H9 (cell line): ENCODE results near the gene ZNF423. TPM values are rescaled to one million over a fixed set of nuclear protein-coding genes. Genes with fewer than 3 reads are reported as not detected.

Source experiments
- DNase-seq: peaks from one replicate; pipeline ENCODE4 v3.0.0-alpha.2; 2017
- H2AFZ ChIP-seq: one replicate; pipeline ENCODE4 v1.6.1; 2013; ENCODE audit warnings: mild to moderate bottlenecking, low read length, control low read depth, moderate library complexity
- H2AK5ac ChIP-seq: 2 replicates; pipeline ENCODE4 v1.6.1; 2013; ENCODE audit warnings: low read length, control low read depth, mixed read lengths; ENCODE audit not compliant: insufficient read length
- H2BK120ac ChIP-seq: one replicate; pipeline ENCODE4 v1.6.1; 2013; ENCODE audit warnings: low read depth, mild to moderate bottlenecking, low read length, control low read depth, inconsistent platforms; ENCODE audit not compliant: poor library complexity, severe bottlenecking
- H2BK12ac ChIP-seq: 2 replicates; pipeline ENCODE4 v1.6.1; 2013; ENCODE audit warnings: low read length, control low read depth, mixed read lengths, low read depth; ENCODE audit not compliant: insufficient read length
- H2BK15ac ChIP-seq: 2 replicates; pipeline ENCODE4 v1.6.1; 2013; ENCODE audit warnings: low read depth, low read length, control low read depth
- H2BK20ac ChIP-seq: one replicate; pipeline ENCODE4 v1.6.1; 2013; ENCODE audit warnings: low read depth, mild to moderate bottlenecking, low read length, control low read depth, inconsistent platforms; ENCODE audit not compliant: poor library complexity, severe bottlenecking
- H2BK5ac ChIP-seq: 2 replicates; pipeline ENCODE4 v1.6.1; 2013; ENCODE audit warnings: low read length, control low read depth, mixed read lengths; ENCODE audit not compliant: insufficient read length
- H3K14ac ChIP-seq: 2 replicates; pipeline ENCODE4 v1.6.1; 2013; ENCODE audit warnings: low read length, control low read depth; ENCODE audit not compliant: insufficient read depth
- H3K18ac ChIP-seq: 2 replicates; pipeline ENCODE4 v1.6.1; 2013; ENCODE audit warnings: low read depth, mild to moderate bottlenecking, mixed read lengths, low read length, control low read depth; ENCODE audit not compliant: insufficient read length
- H3K23ac ChIP-seq: 2 replicates; pipeline ENCODE4 v1.6.1; 2013; ENCODE audit warnings: low read length, control low read depth, mixed read lengths, low read depth; ENCODE audit not compliant: insufficient read length
- H3K23me2 ChIP-seq: 2 replicates; pipeline ENCODE4 v1.6.1; 2013; ENCODE audit warnings: low read depth, mild to moderate bottlenecking, mixed read lengths, low read length, control low read depth; ENCODE audit not compliant: insufficient read length, poor library complexity, severe bottlenecking
- H3K27ac ChIP-seq: 2 replicates; pipeline ENCODE4 v1.5.1; 2013; ENCODE audit warnings: low read length, control low read depth, mixed read lengths, low read depth; ENCODE audit not compliant: insufficient read length
- H3K27me3 ChIP-seq: 2 replicates; pipeline ENCODE4 v1.6.1; 2013; ENCODE audit warnings: low read length, control low read depth, inconsistent platforms; ENCODE audit not compliant: insufficient read depth
- H3K4ac ChIP-seq: 2 replicates; pipeline ENCODE4 v1.6.1; 2013; ENCODE audit warnings: low read depth, mild to moderate bottlenecking, control low read depth, inconsistent platforms, low read length, moderate library complexity
- H3K4me1 ChIP-seq: 2 replicates; pipeline ENCODE4 v1.6.1; 2013; ENCODE audit warnings: low read length, control low read depth, inconsistent platforms; ENCODE audit not compliant: insufficient read depth
- H3K4me2 ChIP-seq: 2 replicates; pipeline ENCODE4 v1.6.1; 2013; ENCODE audit warnings: low read length, control low read depth, mixed read lengths; ENCODE audit not compliant: insufficient read length, insufficient read depth
- H3K56ac ChIP-seq: 2 replicates; pipeline ENCODE4 v1.6.1; 2013; ENCODE audit warnings: low read depth, mild to moderate bottlenecking, mixed read lengths, low read length, control low read depth; ENCODE audit not compliant: insufficient read length
- H3K79me1 ChIP-seq: 2 replicates; pipeline ENCODE4 v1.6.1; 2013; ENCODE audit warnings: low read depth, mild to moderate bottlenecking, moderate library complexity, low read length, control low read depth, inconsistent platforms; ENCODE audit not compliant: insufficient read depth, poor library complexity, severe bottlenecking
- H3K79me2 ChIP-seq: 2 replicates; pipeline ENCODE4 v1.6.1; 2013; ENCODE audit warnings: low read length, control low read depth, inconsistent platforms; ENCODE audit not compliant: insufficient read depth
- H3K9ac ChIP-seq: 2 replicates; pipeline ENCODE4 v1.6.1; 2013; ENCODE audit warnings: low read length, control low read depth, mixed read lengths; ENCODE audit not compliant: insufficient read length; ENCODE audit errors: extremely low read depth
- H3K9me3 ChIP-seq: one replicate; pipeline ENCODE4 v1.6.1; 2013; ENCODE audit warnings: low read depth, low read length, inconsistent platforms; ENCODE audit not compliant: control insufficient read depth
- H3T11ph ChIP-seq: one replicate; pipeline ENCODE4 v1.6.1; 2013; ENCODE audit warnings: mild to moderate bottlenecking, low read length, control low read depth, inconsistent platforms
- H4K20me1 ChIP-seq: one replicate; pipeline ENCODE4 v1.6.1; 2013; ENCODE audit not compliant: control insufficient read depth, insufficient read length, insufficient read depth
- H4K5ac ChIP-seq: 2 replicates; pipeline ENCODE4 v1.6.1; 2013; ENCODE audit warnings: low read depth, mild to moderate bottlenecking, mixed read lengths, low read length, control low read depth; ENCODE audit not compliant: insufficient read length
- H4K8ac ChIP-seq: replicated peaks from 2 replicates; pipeline ENCODE4 v1.6.1; 2013; ENCODE audit warnings: low read length, control low read depth, mixed read lengths, low read depth; ENCODE audit not compliant: insufficient read length
- H4K91ac ChIP-seq: 2 replicates; pipeline ENCODE4 v1.6.1; 2013; ENCODE audit warnings: low read depth, mild to moderate bottlenecking, moderate library complexity, mixed read lengths, low read length, control low read depth; ENCODE audit not compliant: insufficient read length
- H3K27ac Mint-ChIP-seq, 3 experiments: 2 replicates in 2 of 3; 3 replicates in 1 of 3; pipeline ENCODE4 v1.8.0; 2020 to 2021; ENCODE audit warnings: mixed read lengths in 3 of 3, mild to moderate bottlenecking in 1 of 3, moderate library complexity in 1 of 3
- H3K27me3 Mint-ChIP-seq: 2 replicates; pipeline ENCODE4 v1.8.0; 2021; ENCODE audit warnings: low read depth, mild to moderate bottlenecking, moderate library complexity, mixed read lengths
- H3K36me3 Mint-ChIP-seq, 3 experiments: 2 replicates in 2 of 3; 3 replicates in 1 of 3; pipeline ENCODE4 v1.8.0; 2020 to 2021; ENCODE audit warnings: low read depth in 3 of 3, mixed read lengths in 3 of 3; ENCODE audit not compliant: insufficient read depth in 1 of 3
- H3K4me1 Mint-ChIP-seq, 2 experiments: 2 replicates each; pipeline ENCODE4 v1.8.0; 2020; ENCODE audit warnings: mixed read lengths in 2 of 2
- H3K4me3 Mint-ChIP-seq, 2 experiments: 2 replicates in 1 of 2; 3 replicates in 1 of 2; pipeline ENCODE4 v1.8.0; 2020 to 2021; ENCODE audit warnings: mild to moderate bottlenecking in 2 of 2, mixed read lengths in 2 of 2, moderate library complexity in 1 of 2
- H3K9me3 Mint-ChIP-seq, 2 experiments: 2 replicates in 1 of 2; 3 replicates in 1 of 2; pipeline ENCODE4 v1.8.0; 2020; ENCODE audit warnings: mild to moderate bottlenecking in 2 of 2, mixed read lengths in 2 of 2, moderate library complexity in 1 of 2
- CTCF ChIP-seq: fragments of 200-600 bp; sonication (generic); conservative IDR thresholded peaks from 3 replicates; pipeline ENCODE4 v1.8.0; 2021; ENCODE audit warnings: antibody characterized with exemption, mild to moderate bottlenecking
- WGBS: extraction: QIAGEN DNeasy Blood & Tissue Kit; methylation state at CpG from one replicate; pipeline ENCODE4 v1.1.7; 2013; ENCODE audit warnings: missing lambda C conversion rate, low lambda C conversion rate, mixed read lengths; ENCODE audit not compliant: insufficient read length; ENCODE audit errors: extremely low coverage; 5-methylcytosine and 5-hydroxymethylcytosine counted together
- total RNA-seq: library from RNA; stranded (reverse); gene quantifications from 2 replicates; pipeline ENCODE4 v1.2.1, GENCODE V29; 2021

The ZNF423 gene
- total RNA-seq, 1 experiment from 2014 or later: 51.5 TPM

- no peak overlapping the region for H2AFZ ChIP-seq
- no peaks in the 10 kb centered on the region for H3K79me2 ChIP-seq
- no peak for TF ChIP-seq CTCF
- no peak overlapping the region for H3K4me2 ChIP-seq
- Mint-ChIP-seq H3K4me3 (no peak overlapping the region), H3K4me1 (peaks cover 17 to 22% of the 10 kb centered on the region in 2 experiments), H3K9me3 (peaks cover 0 to 4% of the 10 kb centered on the region in 2 experiments; a peak in 2 of 5 replicates), H3K27ac (no peak overlapping the region), H3K36me3 (peaks cover 0 to 5% (median 0%) of the 10 kb centered on the region in 3 experiments; a peak in 2 of 7 replicates), H3K27me3 (peaks cover 12% of the 10 kb centered on the region)
- no peak overlapping the region for H2BK12ac ChIP-seq
- peak; percentile 10 for DNase-seq
- no peak overlapping the region for H2BK15ac ChIP-seq
- no peak overlapping the region for H2BK5ac ChIP-seq
- no peaks in the 10 kb centered on the region for H4K20me1 ChIP-seq
- no peak overlapping the region for H3K27ac ChIP-seq
- no peak overlapping the region for H4K8ac ChIP-seq
- no peak overlapping the region for H3K14ac ChIP-seq
- H3K18ac ChIP-seq: no peak overlapping the region
- no peak overlapping the region for H2BK20ac ChIP-seq
- no peaks in the 10 kb centered on the region for H3K27me3 ChIP-seq
- no peak overlapping the region for H3K4ac ChIP-seq
- 0 out of 2 replicates have a peak, but pooled peaks cover 8% of the 10 kb centered on the region for H3K4me1 ChIP-seq
- no peak overlapping the region for H3T11ph ChIP-seq
- no peak overlapping the region for H4K5ac ChIP-seq
- no peak overlapping the region for H3K56ac ChIP-seq
- H3K23me2 ChIP-seq: no peaks in the 10 kb centered on the region
- WGBS: no CpG with 5 or more reads among the region's 8 CpGs
- no peak overlapping the region for H3K23ac ChIP-seq
- H3K9ac ChIP-seq: no peak overlapping the region
- H2AK5ac ChIP-seq: no peak overlapping the region
- H3K9me3 ChIP-seq: no peaks in the 10 kb centered on the region
- H2BK120ac ChIP-seq: no peak overlapping the region
- H4K91ac ChIP-seq: no peak overlapping the region
- no peaks in the 10 kb centered on the region for H3K79me1 ChIP-seq
Observed at GRCh38 chr16:49455991-49456745, 399.7 kb downstream of the ZNF423 start.
